A549 (cell line): ENCODE measurements around the gene CYP26C1. TPM values are rescaled to one million over a fixed set of nuclear protein-coding genes. Genes with fewer than 3 reads are reported as not detected.
A peak's percentile ranks its signal among the peaks of the same experiment; 100 is the strongest.

Source experiments
- ATAC-seq, 2 experiments: fragments of 200-7000 bp in 1 of 2; fragments of >200 bp in 1 of 2; cut with Nextera tagmentation in 1 of 2; cut with Tn5 transposase in 1 of 2; 3 replicates each; pipeline versions ENCODE4 v1.8.0 to v1.9.1; 2018 to 2020; ENCODE audit warnings: mild to moderate bottlenecking in 1 of 2, moderate library complexity in 1 of 2
- CTCF ChIA-PET: fragments of 300-600 bp; sonication (Branson Sonifier 250); formaldehyde crosslinking; extraction: SDS; loops from one replicate; lab custom pipeline; 2021; ENCODE audit warnings: antibody characterized with exemption, inconsistent platforms; lab: Yijun Ruan, JAX
- POLR2A ChIA-PET: fragments of 350-600 bp; formaldehyde crosslinking; extraction: SDS; loops from one replicate; lab custom pipeline; 2021; ENCODE audit warnings: antibody characterized with exemption, inconsistent platforms; lab: Yijun Ruan, JAX
- DNase-seq, 2 experiments: peaks; one replicate each; pipeline versions ENCODE4 v3.0.0 to v3.0.0-alpha.2; 2011 to 2016; ENCODE audit warnings: low read depth in 1 of 2, low spot score in 1 of 2
- FAIRE-seq: peaks from 2 replicates; lab custom pipeline; 2011; peaks lifted over from hg19 to GRCh38; lab: Jason Lieb, UNC
- H3K27ac ChIP-seq, 2 experiments: fragments of >200 bp; sonication (Bioruptor Twin); formaldehyde crosslinking; 3 replicates each; pipeline ENCODE4 v1.5.1; 2016 to 2017
- H3K4me1 ChIP-seq: fragments of >200 bp; sonication (Bioruptor Twin); formaldehyde crosslinking; 3 replicates; pipeline ENCODE4 v1.6.1; 2016
- H3K4me2 ChIP-seq: fragments of >200 bp; sonication (Bioruptor Twin); formaldehyde crosslinking; 3 replicates; pipeline ENCODE4 v1.6.1; 2016
- H3K4me3 ChIP-seq: fragments of >200 bp; sonication (Bioruptor Twin); formaldehyde crosslinking; 3 replicates; pipeline ENCODE4 v1.5.1; 2016
- H3K9me3 ChIP-seq: fragments of >200 bp; sonication (Bioruptor Twin); formaldehyde crosslinking; 3 replicates; pipeline ENCODE4 v1.6.1; 2016
- CBX2 ChIP-seq: fragments of 200-600 bp; sonication (generic); IDR thresholded peaks from 2 replicates; pipeline ENCODE4 v1.6.1; 2016; ENCODE audit warnings: low read depth, mild to moderate bottlenecking, borderline replicate concordance
- CBX8 ChIP-seq: fragments of 200-600 bp; sonication (generic); IDR thresholded peaks from 2 replicates; pipeline ENCODE4 v1.6.1; 2016
- CEBPB ChIP-seq, 2 experiments: fragments of >200 bp in 1 of 2; sonication (Bioruptor Twin) in 1 of 2; formaldehyde crosslinking in 1 of 2; IDR thresholded peaks; 2 replicates each; pipeline ENCODE4 v1.6.1; 2012 to 2016
- EP300 ChIP-seq, 2 experiments: fragments of >200 bp; sonication (Bioruptor Twin); formaldehyde crosslinking; IDR thresholded peaks; 2 replicates in 1 of 2; 3 replicates in 1 of 2; pipeline ENCODE4 v1.6.1; 2016 to 2017
- FOSB ChIP-seq: fragments of 250-450 bp; sonication (Bioruptor Pico); IDR thresholded peaks from 2 replicates; pipeline ENCODE4 v1.5.0; 2020; ENCODE audit warnings: mild to moderate bottlenecking, moderate library complexity
- FOXS1 ChIP-seq: fragments of 250-450 bp; sonication (Bioruptor Pico); IDR thresholded peaks from 2 replicates; pipeline ENCODE4 v1.5.0; 2020; ENCODE audit warnings: mild to moderate bottlenecking, moderate library complexity
- GATA3 ChIP-seq: IDR thresholded peaks from 2 replicates; pipeline ENCODE4 v1.6.1; 2012; ENCODE audit warnings: borderline replicate concordance
- JUNB ChIP-seq: fragments of >200 bp; sonication (Bioruptor Twin); formaldehyde crosslinking; IDR thresholded peaks from 2 replicates; pipeline ENCODE4 v1.6.1; 2016
- NFE2L2 ChIP-seq: fragments of 150-350 bp; conservative IDR thresholded peaks from 2 replicates; pipeline ENCODE4 v1.6.1; 2014; ENCODE audit warnings: low read length
- PHF8 ChIP-seq: fragments of 200-600 bp; sonication (generic); IDR thresholded peaks from 2 replicates; pipeline ENCODE4 v1.6.1; 2016; ENCODE audit warnings: low read depth, mild to moderate bottlenecking, antibody characterized with exemption, moderate library complexity, borderline replicate concordance
- RARB ChIP-seq: fragments of 250-450 bp; sonication (Bioruptor Pico); IDR thresholded peaks from 2 replicates; pipeline ENCODE4 v1.8.0; 2021; ENCODE audit warnings: mild to moderate bottlenecking, moderate library complexity
- RCOR1 ChIP-seq: fragments of 150-350 bp; IDR thresholded peaks from 2 replicates; pipeline ENCODE4 v1.6.1; 2014; ENCODE audit warnings: antibody characterized with exemption, low read length, low read depth
- SMC3 ChIP-seq: fragments of >200 bp; sonication (Bioruptor Twin); formaldehyde crosslinking; IDR thresholded peaks from 3 replicates; pipeline ENCODE4 v1.6.1; 2018; ENCODE audit warnings: inconsistent platforms
- TP53 ChIP-seq: fragments of 250-450 bp; sonication (Bioruptor Pico); IDR thresholded peaks from 2 replicates; pipeline ENCODE4 v1.5.0; 2021; ENCODE audit warnings: mild to moderate bottlenecking, moderate library complexity
- ZFP36 ChIP-seq: fragments of 450-650 bp; IDR thresholded peaks from 2 replicates; pipeline ENCODE4 v1.6.1; 2014; ENCODE audit warnings: borderline replicate concordance; ENCODE audit not compliant: partially characterized antibody
- ZSCAN20 ChIP-seq: fragments of 250-450 bp; sonication (Bioruptor Pico); IDR thresholded peaks from 2 replicates; pipeline ENCODE4 v1.8.0; 2022; ENCODE audit warnings: mild to moderate bottlenecking, moderate library complexity
- WGBS: methylation state at CpG from one replicate; pipeline ENCODE4 v1.1.6; 2017; ENCODE audit errors: missing lambda C conversion rate; 5-methylcytosine and 5-hydroxymethylcytosine counted together
- polyA plus RNA-seq, 4 experiments: library from polyadenylated mRNA; depleted of rRNA in 3 of 4; stranded (reverse); fragments of >200 nt; fragmentation: RNase III in 1 of 4; extraction: RNeasy Plus Mini Kit Qiagen cat#74134 plus additional on column Dnase treatment in 1 of 4; gene quantifications; 2 replicates in 3 of 4; 3 replicates in 1 of 4; pipeline ENCODE4 v1.2.3, GENCODE V29; 2011 to 2017
- TF ChIP-seq, protein P1 (sequence below): IDR thresholded peaks from 2 replicates; pipeline ENCODE4 v1.6.1; 2012; ENCODE audit warnings: low read depth, borderline replicate concordance
- TF ChIP-seq, protein P2 (sequence below): fragments of 150-350 bp; IDR thresholded peaks from 2 replicates; pipeline ENCODE4 v1.6.1; 2014; ENCODE audit warnings: low read depth, mild to moderate bottlenecking, low read length
- TF ChIP-seq, protein P3 (sequence below): fragments of 250-450 bp; sonication (Bioruptor Pico); IDR thresholded peaks from 2 replicates; pipeline ENCODE4 v1.5.0; 2021; ENCODE audit warnings: mild to moderate bottlenecking, moderate library complexity, borderline replicate concordance
- TF ChIP-seq, protein P4 (sequence below): fragments of >200 bp; sonication (Bioruptor Twin); formaldehyde crosslinking; IDR thresholded peaks from 2 replicates; pipeline ENCODE4 v1.6.1; 2016

CYP26C1 gene
- polyA plus RNA-seq, 2 of the 4 experiments (the other 2 are of a cell fraction), result not detected

DNA sequence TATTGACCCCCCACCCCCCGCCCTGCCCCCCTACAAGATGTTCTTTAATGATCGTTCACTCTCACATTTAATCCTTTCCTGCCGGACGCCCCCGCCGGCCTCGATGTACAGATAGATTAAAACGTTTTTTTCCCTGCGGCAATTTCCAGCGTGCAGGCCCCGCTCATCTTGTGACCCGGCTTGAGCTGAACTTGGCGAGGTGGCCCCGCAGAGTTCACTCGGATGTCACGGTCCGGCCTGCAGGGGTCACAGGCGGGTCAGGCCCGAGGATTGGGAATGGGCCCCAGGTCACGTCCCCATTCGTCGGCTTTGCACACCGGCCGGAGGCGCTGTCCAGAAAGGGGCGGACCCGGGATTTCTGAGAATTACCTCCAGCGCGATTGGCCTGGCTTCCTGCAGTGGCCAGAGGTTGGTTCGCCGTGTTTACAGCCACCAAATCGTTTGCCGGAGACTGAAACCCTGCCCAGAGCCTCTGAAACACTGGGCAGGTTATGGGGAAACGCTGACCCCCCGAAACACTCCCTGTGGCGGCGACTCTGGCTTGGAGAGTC lies 11.2 kb downstream of the CYP26C1 start:
- TF ChIP-seq RCOR1 (no peak), NFE2L2 (no peak), TP53 (CRISPR knock-in tag) (no peak), PHF8 (no peak), JUNB (no peak), SMC3 (no peak), GATA3 (no peak), CBX2 (no peak), FOXS1 (CRISPR knock-in tag) (no peak), EP300 (IDR thresholded peaks at IDR 0.05) (no peak), ZSCAN20 (CRISPR knock-in tag) (no peak)
- TF ChIP-seq, protein P1, sequence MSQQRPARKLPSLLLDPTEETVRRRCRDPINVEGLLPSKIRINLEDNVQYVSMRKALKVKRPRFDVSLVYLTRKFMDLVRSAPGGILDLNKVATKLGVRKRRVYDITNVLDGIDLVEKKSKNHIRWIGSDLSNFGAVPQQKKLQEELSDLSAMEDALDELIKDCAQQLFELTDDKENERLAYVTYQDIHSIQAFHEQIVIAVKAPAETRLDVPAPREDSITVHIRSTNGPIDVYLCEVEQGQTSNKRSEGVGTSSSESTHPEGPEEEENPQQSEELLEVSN, result no peak
- TF ChIP-seq, protein P2, sequence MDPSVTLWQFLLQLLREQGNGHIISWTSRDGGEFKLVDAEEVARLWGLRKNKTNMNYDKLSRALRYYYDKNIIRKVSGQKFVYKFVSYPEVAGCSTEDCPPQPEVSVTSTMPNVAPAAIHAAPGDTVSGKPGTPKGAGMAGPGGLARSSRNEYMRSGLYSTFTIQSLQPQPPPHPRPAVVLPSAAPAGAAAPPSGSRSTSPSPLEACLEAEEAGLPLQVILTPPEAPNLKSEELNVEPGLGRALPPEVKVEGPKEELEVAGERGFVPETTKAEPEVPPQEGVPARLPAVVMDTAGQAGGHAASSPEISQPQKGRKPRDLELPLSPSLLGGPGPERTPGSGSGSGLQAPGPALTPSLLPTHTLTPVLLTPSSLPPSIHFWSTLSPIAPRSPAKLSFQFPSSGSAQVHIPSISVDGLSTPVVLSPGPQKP, result no peak
- TF ChIP-seq, protein P3, sequence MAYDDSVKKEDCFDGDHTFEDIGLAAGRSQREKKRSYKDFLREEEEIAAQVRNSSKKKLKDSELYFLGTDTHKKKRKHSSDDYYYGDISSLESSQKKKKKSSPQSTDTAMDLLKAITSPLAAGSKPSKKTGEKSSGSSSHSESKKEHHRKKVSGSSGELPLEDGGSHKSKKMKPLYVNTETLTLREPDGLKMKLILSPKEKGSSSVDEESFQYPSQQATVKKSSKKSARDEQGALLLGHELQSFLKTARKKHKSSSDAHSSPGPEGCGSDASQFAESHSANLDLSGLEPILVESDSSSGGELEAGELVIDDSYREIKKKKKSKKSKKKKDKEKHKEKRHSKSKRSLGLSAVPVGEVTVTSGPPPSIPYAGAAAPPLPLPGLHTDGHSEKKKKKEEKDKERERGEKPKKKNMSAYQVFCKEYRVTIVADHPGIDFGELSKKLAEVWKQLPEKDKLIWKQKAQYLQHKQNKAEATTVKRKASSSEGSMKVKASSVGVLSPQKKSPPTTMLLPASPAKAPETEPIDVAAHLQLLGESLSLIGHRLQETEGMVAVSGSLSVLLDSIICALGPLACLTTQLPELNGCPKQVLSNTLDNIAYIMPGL, result no peak
- peak overlapping the region; percentile 46 for H3K4me2 ChIP-seq
- no peak overlapping the region for H3K4me3 ChIP-seq
- POLR2A ChIA-PET, result no interaction called here
- CTCF ChIA-PET, result interaction anchor here (0.9 to 2.5 kb wide), 4 partner anchors 8 to 189 kb away, joined by 3 to 17 read pairs (median 8); no protein-coding TSS in a partner anchor
- no peak overlapping the region for H3K27ac ChIP-seq
- H3K9me3 ChIP-seq, result no peaks in the 10 kb centered on the region
- ATAC-seq, result peak in 1 of 2 experiments; percentile 11; a peak in 3 of 6 replicates
- 64% methylated on average over 23 of the region's 37 CpGs for WGBS
- peaks cover 13% of the 10 kb centered on the region; the same call in 2 of the 3 replicates for H3K4me1 ChIP-seq
- no peak for FAIRE-seq
- DNase-seq, result peak in 1 of 2 experiments; percentile 43

DNA sequence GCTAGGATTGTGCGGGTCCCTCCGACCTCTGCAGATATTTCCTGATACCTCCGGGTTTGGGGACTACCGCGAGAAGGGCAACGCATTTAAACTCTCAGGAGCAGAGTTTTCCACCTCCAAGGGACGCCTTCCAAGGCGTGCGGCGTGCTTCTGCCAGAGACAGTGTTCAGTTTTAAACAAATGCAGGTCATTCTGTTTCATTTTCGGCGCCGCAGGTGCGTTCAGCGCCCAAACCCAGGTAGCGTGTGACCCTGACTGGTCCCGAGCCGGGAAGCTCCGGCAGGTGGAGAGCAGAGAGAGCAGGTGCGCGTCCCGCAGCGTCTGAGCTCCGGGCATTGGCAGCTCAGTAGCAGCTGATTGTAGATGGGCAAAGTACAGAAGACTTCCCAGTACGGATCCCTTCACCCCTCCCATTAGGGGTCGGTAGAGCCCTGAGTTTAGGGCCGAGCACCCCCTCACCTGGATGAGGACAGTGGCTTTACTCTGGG lies 11.7 kb downstream of the CYP26C1 start:
- H3K4me1 ChIP-seq, result peaks cover 18% of the 10 kb centered on the region; the same call in 2 of the 3 replicates
- ATAC-seq (no peak), DNase-seq (no peak), FAIRE-seq (no peak)
- no peak overlapping the region for H3K27ac ChIP-seq
- H3K9me3 ChIP-seq, result no peaks in the 10 kb centered on the region
- H3K4me2 ChIP-seq, result peak overlapping the region; percentile 46
- CTCF ChIA-PET, result interaction anchor here (0.6 to 8.8 kb wide), 10 partner anchors 9 to 539 kb away, joined by 3 to 85 read pairs (median 4); no protein-coding TSS in a partner anchor
- TF ChIP-seq CBX8 (no peak), ZSCAN20 (CRISPR knock-in tag) (no peak), RARB (CRISPR knock-in tag) (no peak), FOSB (CRISPR knock-in tag) (no peak), CEBPB (IDR thresholded peaks at IDR 0.05) (no peak), ZFP36 (no peak)
- TF ChIP-seq, protein P4, sequence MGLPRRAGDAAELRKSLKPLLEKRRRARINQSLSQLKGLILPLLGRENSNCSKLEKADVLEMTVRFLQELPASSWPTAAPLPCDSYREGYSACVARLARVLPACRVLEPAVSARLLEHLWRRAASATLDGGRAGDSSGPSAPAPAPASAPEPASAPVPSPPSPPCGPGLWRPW, result no peak
- TF ChIP-seq, protein P1, result no peak
- POLR2A ChIA-PET, result no interaction called here
- WGBS, result 77% methylated on average over 22 of the region's 27 CpGs
- no peak overlapping the region for H3K4me3 ChIP-seq
